ENCODE results near the gene CNNM2. TPM values are rescaled to one million over a fixed set of nuclear protein-coding genes. Genes with fewer than 3 reads are reported as not detected.

Gene CNNM2
- total and polyA plus RNA-seq, 2 donors (not counting 1 experiment from before 2014, with no cell fraction given), result 6.6 to 21.6 TPM

GRCh38 chr10:103105462-103105861 is 187.4 kb downstream of the CNNM2 start:
- H3K9me3 Mint-ChIP-seq (ENCODE audit: insufficient read depth), result no peaks in the 10 kb centered on the region
- Histone ChIP-seq H2AFZ (ENCODE audit: insufficient read depth, low read depth, low read length, poor library complexity, severe bottlenecking) (no peak overlapping the region), H4K20me1 (ENCODE audit: control insufficient read depth, insufficient read depth, low read length, poor library complexity, severe bottlenecking) (no peaks in the 10 kb centered on the region), H3K9me3 (ENCODE audit: control extremely low read depth in 1 of 3, control insufficient read depth in 2 of 3, insufficient read depth in 1 of 3, low read length in 2 of 3) (no peaks in the 10 kb centered on the region), H3K4me3 (ENCODE audit: control extremely low read depth in 1 of 5, extremely low read depth in 1 of 5, insufficient read depth in 1 of 5, low read depth in 2 of 5, low read length in 4 of 5) (no peak overlapping the region), H3K9ac (ENCODE audit: low read length) (no peak overlapping the region), H3K27me3 (replicated peaks in 1 of 4; ENCODE audit: control extremely low read depth in 1 of 4, control insufficient read depth in 3 of 4, insufficient read depth in 4 of 4, low read length in 3 of 4) (no peaks in the 10 kb centered on the region), H3K4me1 (ENCODE audit: control insufficient read depth in 2 of 2, insufficient read depth in 2 of 2, low read length in 2 of 2) (no peaks in the 10 kb centered on the region), H3K27ac (ENCODE audit: low read length in 2 of 2) (no peak overlapping the region), H3K79me2 (ENCODE audit: control insufficient read depth, insufficient read depth, low read length) (no peaks in the 10 kb centered on the region), H3K36me3 (replicated peaks in 1 of 2; ENCODE audit: control extremely low read depth in 1 of 2, control insufficient read depth in 1 of 2, extremely low read depth in 1 of 2, insufficient read depth in 2 of 2, low read length in 1 of 2) (peaks cover 8 to 31% of the 10 kb centered on the region in 2 experiments), H3K4me2 (replicated peaks; ENCODE audit: low read depth, low read length, poor library complexity, severe bottlenecking) (no peak overlapping the region)
- intact Hi-C loops (cut with micrococcal nuclease), result no loop called here
- POLR2A ChIA-PET, result no interaction called here
- H3K4me3 Mint-ChIP-seq, result no peak overlapping the region
- no peaks in the 10 kb centered on the region for H3K27me3 Mint-ChIP-seq
- TF ChIP-seq EZH2 (IDR thresholded peaks at IDR 0.05; ENCODE audit: borderline replicate concordance, insufficient read depth, low read depth, low read length, poor library complexity, severe bottlenecking), result no peak
- TF ChIP-seq CTCF (IDR thresholded peaks at IDR 0.05), result no peak
- DNase-seq (no peak), ATAC-seq (ENCODE audit: low read depth) (no peak)
- H3K27ac Mint-ChIP-seq, result no peak overlapping the region
- WGBS (ENCODE audit: insufficient coverage), result no CpG with 5 or more reads among the region's 1 CpG
- CTCF ChIA-PET, result interaction anchor here (1.5 kb wide), 1 partner anchor 139 kb away, joined by 5 read pairs; no protein-coding TSS in a partner anchor
- no peaks in the 10 kb centered on the region for H3K4me1 Mint-ChIP-seq

GRCh38 chr10:103106539-103106938 is 188.4 kb downstream of the CNNM2 start:
- CTCF ChIA-PET, result interaction anchor here (1.5 kb wide), 1 partner anchor 138 kb away, joined by 5 read pairs; no protein-coding TSS in a partner anchor

More at GRCh38 chr10:103106539-103106938, 188.4 kb downstream of the CNNM2 start:
- Mint-ChIP-seq H3K27ac (no peak overlapping the region), H3K27me3 (no peaks in the 10 kb centered on the region), H3K4me3 (no peak overlapping the region), H3K4me1 (no peaks in the 10 kb centered on the region), H3K9me3 (ENCODE audit: insufficient read depth) (no peaks in the 10 kb centered on the region)
- TF ChIP-seq CTCF (IDR thresholded peaks at IDR 0.05), result no peak
- TF ChIP-seq EZH2 (IDR thresholded peaks at IDR 0.05; ENCODE audit: borderline replicate concordance, insufficient read depth, low read depth, low read length, poor library complexity, severe bottlenecking), result no peak
- Histone ChIP-seq H3K4me3 (ENCODE audit: control extremely low read depth in 1 of 5, extremely low read depth in 1 of 5, insufficient read depth in 1 of 5, low read depth in 2 of 5, low read length in 4 of 5) (no peak overlapping the region), H2AFZ (ENCODE audit: insufficient read depth, low read depth, low read length, poor library complexity, severe bottlenecking) (no peak overlapping the region), H3K27me3 (replicated peaks in 1 of 4; ENCODE audit: control extremely low read depth in 1 of 4, control insufficient read depth in 3 of 4, insufficient read depth in 4 of 4, low read length in 3 of 4) (no peaks in the 10 kb centered on the region), H3K79me2 (ENCODE audit: control insufficient read depth, insufficient read depth, low read length) (peaks cover 3% of the 10 kb centered on the region), H3K27ac (ENCODE audit: low read length in 2 of 2) (no peak overlapping the region), H3K9ac (ENCODE audit: low read length) (no peak overlapping the region), H3K4me2 (replicated peaks; ENCODE audit: low read depth, low read length, poor library complexity, severe bottlenecking) (no peak overlapping the region), H3K4me1 (ENCODE audit: control insufficient read depth in 2 of 2, insufficient read depth in 2 of 2, low read length in 2 of 2) (no peaks in the 10 kb centered on the region), H3K36me3 (replicated peaks in 1 of 2; ENCODE audit: control extremely low read depth in 1 of 2, control insufficient read depth in 1 of 2, extremely low read depth in 1 of 2, insufficient read depth in 2 of 2, low read length in 1 of 2) (peaks cover 10 to 29% of the 10 kb centered on the region in 2 experiments), H4K20me1 (ENCODE audit: control insufficient read depth, insufficient read depth, low read length, poor library complexity, severe bottlenecking) (no peaks in the 10 kb centered on the region), H3K9me3 (ENCODE audit: control extremely low read depth in 1 of 3, control insufficient read depth in 2 of 3, insufficient read depth in 1 of 3, low read length in 2 of 3) (no peaks in the 10 kb centered on the region)
- no peak for DNase-seq
- intact Hi-C loops (cut with micrococcal nuclease), result no loop called here
- ATAC-seq (ENCODE audit: low read depth), result no peak
- POLR2A ChIA-PET, result no interaction called here
